OCI-LY7 (cell line): ENCODE results near the gene SETDB2. TPM values are rescaled to one million over a fixed set of nuclear protein-coding genes. Genes with fewer than 3 reads are reported as not detected.
A peak's percentile ranks its signal among the peaks of the same experiment; 100 is the strongest.

Experiments used
- BruUV-seq: library from RNA; stranded (reverse); fragments of 400-500 nt; replicated peaks from 2 replicates; lab custom pipeline; 2021; lab: Mats Ljungman, UMichigan
- CTCF ChIA-PET: fragments of 300-600 bp; sonication (Branson Sonifier 250); formaldehyde crosslinking; loops from one replicate; lab custom pipeline; 2022; ENCODE audit warnings: antibody characterized with exemption; ENCODE audit not compliant: unreplicated experiment; lab: Charles Lee
- POLR2A ChIA-PET: fragments of 300-600 bp; sonication (Branson Sonifier 250); formaldehyde crosslinking; loops from one replicate; lab custom pipeline; 2022; ENCODE audit warnings: antibody characterized with exemption; lab: Charles Lee
- DNase-seq: peaks from one replicate; pipeline ENCODE4 v3.0.0-alpha.2; 2015; ENCODE audit warnings: low spot score
- H2AFZ ChIP-seq: fragments of 200-600 bp; sonication (generic), shearing (Covaris generic); 2 replicates; pipeline ENCODE4 v1.6.1; 2014; ENCODE audit warnings: mild to moderate bottlenecking, antibody characterized with exemption, low read length, moderate library complexity
- H3K27ac ChIP-seq: fragments of 200-600 bp; sonication (generic); 2 replicates; pipeline ENCODE4 v1.5.1; 2014; ENCODE audit warnings: mixed run types, low read depth, mild to moderate bottlenecking, moderate library complexity, low read length, inconsistent platforms; ENCODE audit not compliant: poor library complexity, severe bottlenecking
- H3K36me3 ChIP-seq: fragments of 200-600 bp; sonication (generic); 2 replicates; pipeline ENCODE4 v1.6.1; 2014; ENCODE audit warnings: mild to moderate bottlenecking, antibody characterized with exemption, low read length, moderate library complexity, mixed read lengths; ENCODE audit not compliant: insufficient read depth
- H3K4me1 ChIP-seq: fragments of 200-600 bp; sonication (generic); 2 replicates; pipeline ENCODE4 v1.5.1; 2014; ENCODE audit warnings: mild to moderate bottlenecking, low read length; ENCODE audit not compliant: insufficient read depth, poor library complexity, severe bottlenecking
- H3K4me2 ChIP-seq: fragments of 200-600 bp; sonication (generic); 2 replicates; pipeline ENCODE4 v1.6.1; 2014; ENCODE audit warnings: mild to moderate bottlenecking, low read length
- H3K4me3 ChIP-seq: fragments of 200-600 bp; sonication (generic); 2 replicates; pipeline ENCODE4 v1.5.1; 2014; ENCODE audit warnings: mild to moderate bottlenecking, low read depth, low read length; ENCODE audit not compliant: poor library complexity, severe bottlenecking
- H3K79me2 ChIP-seq: fragments of 200-600 bp; sonication (generic); 2 replicates; pipeline ENCODE4 v1.6.1; 2016; ENCODE audit warnings: low read depth, mild to moderate bottlenecking, low read length, moderate library complexity, mixed read lengths; ENCODE audit not compliant: insufficient read depth
- H3K9me2 ChIP-seq: fragments of 200-600 bp; sonication (generic); 2 replicates; pipeline ENCODE4 v1.6.1; 2016; ENCODE audit warnings: mild to moderate bottlenecking, low read length, mixed read lengths; ENCODE audit not compliant: insufficient read depth
- H3K9me3 ChIP-seq: fragments of 200-600 bp; sonication (generic); 2 replicates; pipeline ENCODE4 v1.6.1; 2014; ENCODE audit warnings: mild to moderate bottlenecking, mixed run types, low read length, mixed read lengths
- H4K20me1 ChIP-seq: fragments of 200-600 bp; sonication (generic); 2 replicates; pipeline ENCODE4 v1.6.1; 2014; ENCODE audit warnings: mild to moderate bottlenecking, antibody characterized with exemption, low read length, moderate library complexity, mixed read lengths; ENCODE audit not compliant: insufficient read depth
- CTCF ChIP-seq: fragments of 200-600 bp; sonication (generic); conservative IDR thresholded peaks from 2 replicates; pipeline ENCODE4 v1.5.1; 2014; ENCODE audit warnings: mild to moderate bottlenecking, antibody characterized with exemption, low read length, moderate library complexity, mixed read lengths
- EZH2phosphoT487 ChIP-seq: fragments of 200-600 bp; sonication (generic); IDR thresholded peaks from 2 replicates; pipeline ENCODE4 v1.6.1; 2018; ENCODE audit warnings: low read depth, borderline replicate concordance, mild to moderate bottlenecking, mixed run types, antibody characterized with exemption, low read length, moderate library complexity, mixed read lengths
- intact Hi-C: fragments of 100-400 bp; cut with micrococcal nuclease; formaldehyde crosslinking; loops from one replicate; pipeline ENCODE4 v1.10.0; 2022; ENCODE audit not compliant: unreplicated experiment
- total RNA-seq, 2 experiments: library from RNA; depleted of rRNA in 1 of 2; stranded (reverse); fragments of >200 nt in 1 of 2; shearing (Covaris generic) in 1 of 2; gene quantifications; 2 replicates each; pipeline ENCODE4 v1.2.3, GENCODE V29; 2014 to 2022

Gene SETDB2
- total RNA-seq, 2 experiments from 2014 or later: 22.0 to 41.3 TPM

- Histone ChIP-seq H2AFZ (peak overlapping the region; percentile 29; the same call in 1 of the 2 replicates), H3K27ac (no peak overlapping the region), H3K36me3 (no peaks in the 10 kb centered on the region; the same call in 1 of the 2 replicates), H3K4me2 (no peak overlapping the region), H3K4me3 (no peak overlapping the region), H3K4me1 (peaks cover 3% of the 10 kb centered on the region), H4K20me1 (no peaks in the 10 kb centered on the region), H3K79me2 (no peaks in the 10 kb centered on the region), H3K9me3 (peaks cover 20% of the 10 kb centered on the region), H3K9me2 (no peaks in the 10 kb centered on the region)
- DNase-seq: no peak
- CTCF ChIA-PET: no interaction called here
- TF ChIP-seq EZH2phosphoT487 (no peak), CTCF (no peak)
- BruUV-seq: no TSS peak
- intact Hi-C loops: no loop called here
- POLR2A ChIA-PET: interaction anchor here (0.7 kb wide), 1 partner anchor 178 kb away, joined by 5 read pairs; no protein-coding TSS in a partner anchor
Observed at GRCh38 chr13:49409008-49409407, 35.1 kb upstream of the SETDB2 start.

GRCh38 chr13:49410006-49410405 lies 34.1 kb upstream of the SETDB2 start:
- Histone ChIP-seq H3K36me3 (no peaks in the 10 kb centered on the region), H2AFZ (no peak overlapping the region), H3K79me2 (no peaks in the 10 kb centered on the region), H3K9me2 (no peaks in the 10 kb centered on the region), H4K20me1 (no peaks in the 10 kb centered on the region), H3K4me1 (peaks cover 3% of the 10 kb centered on the region), H3K4me2 (no peak overlapping the region), H3K4me3 (no peak overlapping the region), H3K9me3 (peaks cover 10% of the 10 kb centered on the region), H3K27ac (no peak overlapping the region)
- ChIA-PET POLR2A (interaction anchor here (0.7 to 1.5 kb wide), 5 partner anchors 10 to 198 kb away, joined by 3 to 5 read pairs (median 4); no protein-coding TSS in a partner anchor), CTCF (no interaction called here)
- TF ChIP-seq CTCF: no peak
- TF ChIP-seq EZH2phosphoT487: no peak
- no TSS peak for BruUV-seq
- DNase-seq: no peak
- intact Hi-C loops: no loop called here

GRCh38 chr13:49410477-49410876 lies 33.6 kb upstream of the SETDB2 start:
- ChIA-PET POLR2A (interaction anchor here (1.2 to 1.5 kb wide), 4 partner anchors 9 to 198 kb away, joined by 3 to 5 read pairs (median 4); no protein-coding TSS in a partner anchor), CTCF (no interaction called here)
- H3K9me3 ChIP-seq: peaks cover 10% of the 10 kb centered on the region
- intact Hi-C loops: no loop called here
- H3K27ac ChIP-seq: no peak overlapping the region
- DNase-seq: no peak
- TF ChIP-seq EZH2phosphoT487: no peak
- no peak for TF ChIP-seq CTCF
- no peaks in the 10 kb centered on the region for H4K20me1 ChIP-seq
- H3K9me2 ChIP-seq: no peaks in the 10 kb centered on the region
- H3K79me2 ChIP-seq: no peaks in the 10 kb centered on the region
- H2AFZ ChIP-seq: no peak overlapping the region
- H3K36me3 ChIP-seq: no peaks in the 10 kb centered on the region
- no peak overlapping the region for H3K4me2 ChIP-seq
- no TSS peak for BruUV-seq
- H3K4me3 ChIP-seq: no peak overlapping the region
- peaks cover 3% of the 10 kb centered on the region for H3K4me1 ChIP-seq
